HepG2 (cell line): ENCODE results near the gene AIDA. TPM values are rescaled to one million over a fixed set of nuclear protein-coding genes. Genes with fewer than 3 reads are reported as not detected.

Experiments used
- ATAC-seq: fragments of 200-7000 bp; cut with Tn5 transposase; 3 replicates; pipeline ENCODE4 v1.9.1; 2020; ENCODE audit warnings: mild to moderate bottlenecking, moderate library complexity
- BruUV-seq: library from RNA; stranded (reverse); fragments of 400-500 nt; replicated peaks from 2 replicates; lab custom pipeline; 2021; lab: Mats Ljungman, UMichigan
- CTCF ChIA-PET: fragments of 300-600 bp; formaldehyde crosslinking; extraction: SDS; loops from one replicate; lab custom pipeline; 2021; ENCODE audit warnings: low total read pairs, inconsistent platforms, low intra/inter-chr PET ratio; lab: Yijun Ruan, JAX
- POLR2A ChIA-PET: fragments of 350-600 bp; sonication (Branson Sonifier 250); formaldehyde crosslinking; loops from one replicate; lab custom pipeline; 2020; ENCODE audit warnings: antibody characterized with exemption, inconsistent platforms; lab: Yijun Ruan, JAX
- DNase-seq: peaks from one replicate; pipeline ENCODE4 v3.0.0-alpha.2; 2015; ENCODE audit warnings: low spot score
- FAIRE-seq: peaks from 3 replicates; lab custom pipeline; 2011; peaks lifted over from hg19 to GRCh38; lab: Jason Lieb, UNC
- H2AFZ ChIP-seq: one replicate; pipeline ENCODE4 v1.6.1; 2011; ENCODE audit warnings: low read length, inconsistent platforms
- H3K27ac ChIP-seq: fragments of 300-600 bp; 3 replicates; pipeline ENCODE4 v1.8.0; 2011; ENCODE audit warnings: mixed run types, mild to moderate bottlenecking, mixed read lengths, low read length, inconsistent platforms; ENCODE audit not compliant: insufficient read depth; ENCODE audit errors: extremely low read length
- H3K27me3 ChIP-seq, 2 experiments: fragments of 200-600 bp in 1 of 2; 2 replicates in 1 of 2; 3 replicates in 1 of 2; pipeline versions ENCODE4 v1.6.0 to v1.8.0; 2011; ENCODE audit warnings: low read length in 2 of 2, mild to moderate bottlenecking in 2 of 2, moderate library complexity in 2 of 2, inconsistent platforms in 1 of 2; ENCODE audit not compliant: insufficient read depth in 2 of 2, control insufficient read depth in 1 of 2
- H3K36me3 ChIP-seq, 2 experiments: fragments of 200-600 bp in 1 of 2; replicated peaks in 1 of 2; 2 replicates in 1 of 2; 3 replicates in 1 of 2; pipeline versions ENCODE4 v1.5.1 to v1.8.0; 2011; ENCODE audit warnings: low read length in 2 of 2, inconsistent platforms in 1 of 2; ENCODE audit not compliant: insufficient read depth in 2 of 2, control insufficient read depth in 1 of 2
- H3K4me1 ChIP-seq: 2 replicates; pipeline ENCODE4 v1.5.1; 2012; ENCODE audit warnings: low read length, inconsistent platforms; ENCODE audit not compliant: insufficient read depth
- H3K4me2 ChIP-seq: 2 replicates; pipeline ENCODE4 v1.6.0; 2011; ENCODE audit warnings: low read depth, low read length, inconsistent platforms
- H3K4me3 ChIP-seq, 3 experiments: fragments of 200-600 bp in 1 of 3; sonication (generic), shearing (Covaris generic) in 1 of 3; replicated peaks in 1 of 3; 2 replicates each; pipeline ENCODE4 v1.5.1; 2011 to 2016; ENCODE audit warnings: low read length in 3 of 3, inconsistent platforms in 2 of 3, low read depth in 2 of 3, mild to moderate bottlenecking in 2 of 3, control low read depth in 1 of 3, mixed read lengths in 1 of 3; ENCODE audit not compliant: insufficient read depth in 1 of 3
- H3K79me2 ChIP-seq: one replicate; pipeline ENCODE4 v1.6.1; 2011; ENCODE audit warnings: low read length, inconsistent platforms; ENCODE audit not compliant: insufficient read depth
- H3K9ac ChIP-seq: 2 replicates; pipeline ENCODE4 v1.6.0; 2011; ENCODE audit warnings: mild to moderate bottlenecking, low read depth, low read length, inconsistent platforms; ENCODE audit not compliant: insufficient read depth
- H3K9me3 ChIP-seq: 2 replicates; pipeline ENCODE4 v1.5.1; 2012; ENCODE audit warnings: mild to moderate bottlenecking, low read length
- H4K20me1 ChIP-seq: 2 replicates; pipeline ENCODE4 v1.6.0; 2011; ENCODE audit warnings: inconsistent platforms, mild to moderate bottlenecking, low read length, moderate library complexity; ENCODE audit not compliant: insufficient read depth
- AHR ChIP-seq: IDR thresholded peaks from 2 replicates; pipeline ENCODE4 v1.6.1; 2018; ENCODE audit warnings: missing genetic modification reagents, missing compliant biosample characterization
- ARID3A ChIP-seq: IDR thresholded peaks from 2 replicates; pipeline ENCODE4 v1.6.1; 2012; ENCODE audit warnings: low read depth, low read length, improper control_type of control experiment
- HIC2 ChIP-seq: sonication (generic); formaldehyde crosslinking; IDR thresholded peaks from 2 replicates; pipeline ENCODE4 v1.9.0; 2022; ENCODE audit warnings: low read depth, missing genetic modification reagents
- MYC ChIP-seq: sonication (generic); formaldehyde crosslinking; IDR thresholded peaks from 2 replicates; pipeline ENCODE4 v1.9.0; 2021; ENCODE audit warnings: missing genetic modification reagents, borderline replicate concordance
- NCOR1 ChIP-seq: fragments of 200-600 bp; sonication (generic); IDR thresholded peaks from 2 replicates; pipeline ENCODE4 v1.7.0; 2017; ENCODE audit warnings: antibody characterized with exemption, low read length, borderline replicate concordance
- PHF20 ChIP-seq: sonication (generic); formaldehyde crosslinking; IDR thresholded peaks from 2 replicates; pipeline ENCODE4 v1.5.0; 2020; ENCODE audit warnings: mild to moderate bottlenecking, missing genetic modification reagents
- RAD21 ChIP-seq: fragments of 450-650 bp; formaldehyde crosslinking; IDR thresholded peaks from 2 replicates; pipeline ENCODE4 v1.5.0; 2020; ENCODE audit warnings: mild to moderate bottlenecking
- RORA ChIP-seq: sonication (generic); formaldehyde crosslinking; IDR thresholded peaks from 2 replicates; pipeline ENCODE4 v1.5.0; 2020; ENCODE audit warnings: mild to moderate bottlenecking, missing genetic modification reagents, moderate library complexity
- SETDB1 ChIP-seq: sonication (generic); formaldehyde crosslinking; IDR thresholded peaks from 2 replicates; pipeline ENCODE4 v1.5.1; 2020; ENCODE audit warnings: missing genetic modification reagents, mild to moderate bottlenecking, borderline replicate concordance
- SNAPC2 ChIP-seq: sonication (generic); formaldehyde crosslinking; IDR thresholded peaks from 2 replicates; pipeline ENCODE4 v1.8.1; 2022; ENCODE audit warnings: mild to moderate bottlenecking, missing genetic modification reagents
- TEAD3 ChIP-seq: optimal IDR thresholded peaks from 2 replicates; pipeline ENCODE3; 2016; ENCODE audit warnings: borderline replicate concordance
- TMF1 ChIP-seq: sonication (generic); formaldehyde crosslinking; IDR thresholded peaks from 2 replicates; pipeline ENCODE4 v1.8.1; 2022; ENCODE audit warnings: low read depth, missing genetic modification reagents
- ZFP41 ChIP-seq: sonication (generic); formaldehyde crosslinking; IDR thresholded peaks from 2 replicates; pipeline ENCODE4 v1.4.0; 2020; ENCODE audit warnings: mild to moderate bottlenecking, missing genetic modification reagents, borderline replicate concordance
- ZNF350 ChIP-seq: sonication (generic); formaldehyde crosslinking; IDR thresholded peaks from 2 replicates; pipeline ENCODE4 v1.4.0; 2020; ENCODE audit warnings: mild to moderate bottlenecking, low read depth, missing genetic modification reagents, borderline replicate concordance
- ZNF562 ChIP-seq: sonication (generic); formaldehyde crosslinking; IDR thresholded peaks from 2 replicates; pipeline ENCODE4 v1.8.0; 2022; ENCODE audit warnings: missing genetic modification reagents, borderline replicate concordance
- WGBS: methylation state at CpG from one replicate; pipeline ENCODE4 v1.1.6; 2017; ENCODE audit warnings: low lambda C conversion rate; 5-methylcytosine and 5-hydroxymethylcytosine counted together
- in situ Hi-C: cut with HindIII; loops from 2 replicates; pipeline ENCODE4 v1.10.0; 2017; ENCODE audit warnings: low pct_unique_long_range_greater_than_20kb; ENCODE audit not compliant: extremely low pct_ligation_motif_present
- intact Hi-C: fragments of 100-400 bp; cut with micrococcal nuclease; formaldehyde crosslinking; loops from one replicate; pipeline ENCODE4 v1.10.0; 2022; ENCODE audit not compliant: unreplicated experiment
- polyA plus RNA-seq, 8 experiments: library from polyadenylated mRNA; depleted of rRNA in 3 of 8; stranded (reverse) in 7 of 8; unstranded in 1 of 8; fragments of >200 nt; fragmentation: Illumina TruSeq in 4 of 8; extraction: Trizol in 4 of 8; gene quantifications; 2 replicates each; pipeline versions ENCODE4 v1.2.1 to v1.2.3, GENCODE V29; 2011 to 2016; ENCODE audit warnings: low read depth in 4 of 8, missing spikeins in 1 of 8, mixed read lengths in 1 of 8; ENCODE audit not compliant: insufficient read depth in 1 of 8
- total RNA-seq, 5 experiments: library from RNA; depleted of rRNA; stranded (reverse); fragments of >200 nt; fragmentation: Illumina TruSeq; extraction: Trizol; gene quantifications; 2 replicates each; pipeline ENCODE4 v1.2.3, GENCODE V29; 2016; ENCODE audit warnings: low read depth in 1 of 5
- TF ChIP-seq, protein P1 (sequence below): sonication (generic); formaldehyde crosslinking; IDR thresholded peaks from 2 replicates; pipeline ENCODE4 v1.4.0; 2020; ENCODE audit warnings: missing genetic modification reagents

Gene AIDA
- total and polyA plus RNA-seq, 2 of the 13 experiments (the other 11 are each of a cell fraction or from before 2014, with no cell fraction given), result 17.5 to 35.4 TPM

DNA sequence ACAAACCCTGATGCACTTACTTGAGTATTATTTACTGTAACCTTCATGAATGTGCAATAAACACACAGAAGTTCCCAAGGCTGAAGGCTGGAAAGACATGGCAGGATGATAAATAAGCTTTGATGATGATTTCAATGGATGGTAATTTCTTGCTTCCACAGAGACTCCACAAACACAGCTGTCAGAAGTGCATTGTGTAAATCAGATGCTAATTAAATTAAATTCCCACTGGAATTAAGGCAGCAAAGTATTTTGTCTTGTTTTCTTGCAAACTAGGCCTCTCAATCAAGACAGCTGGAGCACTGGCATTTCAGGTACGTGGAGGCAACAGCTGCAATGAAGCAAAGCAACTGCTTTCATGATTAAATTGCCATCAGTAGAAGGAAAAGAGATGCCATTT, 48.8 kb upstream of the AIDA start:
- Histone ChIP-seq H3K27ac (no peak overlapping the region), H3K36me3 (no peaks in the 10 kb centered on the region), H3K79me2 (no peaks in the 10 kb centered on the region), H3K4me3 (no peak overlapping the region), H3K4me2 (no peak overlapping the region), H4K20me1 (no peaks in the 10 kb centered on the region), H3K9me3 (no peaks in the 10 kb centered on the region), H2AFZ (no peak overlapping the region)
- in situ Hi-C loops (no loop called here), intact Hi-C loops (no loop called here)
- FAIRE-seq (no peak), ATAC-seq (no peak), DNase-seq (no peak)
- 0% methylated on average over 1 of the region's 1 CpG for WGBS
- ChIA-PET CTCF (no interaction called here), POLR2A (no interaction called here)
- BruUV-seq, result no TSS peak
- no peak for TF ChIP-seq TEAD3 (CRISPR knock-in tag)
- TF ChIP-seq RORA, result no peak
- no peak for TF ChIP-seq TMF1 (CRISPR knock-in tag)
- TF ChIP-seq ZNF562 (CRISPR knock-in tag), result no peak
- TF ChIP-seq, protein P1, sequence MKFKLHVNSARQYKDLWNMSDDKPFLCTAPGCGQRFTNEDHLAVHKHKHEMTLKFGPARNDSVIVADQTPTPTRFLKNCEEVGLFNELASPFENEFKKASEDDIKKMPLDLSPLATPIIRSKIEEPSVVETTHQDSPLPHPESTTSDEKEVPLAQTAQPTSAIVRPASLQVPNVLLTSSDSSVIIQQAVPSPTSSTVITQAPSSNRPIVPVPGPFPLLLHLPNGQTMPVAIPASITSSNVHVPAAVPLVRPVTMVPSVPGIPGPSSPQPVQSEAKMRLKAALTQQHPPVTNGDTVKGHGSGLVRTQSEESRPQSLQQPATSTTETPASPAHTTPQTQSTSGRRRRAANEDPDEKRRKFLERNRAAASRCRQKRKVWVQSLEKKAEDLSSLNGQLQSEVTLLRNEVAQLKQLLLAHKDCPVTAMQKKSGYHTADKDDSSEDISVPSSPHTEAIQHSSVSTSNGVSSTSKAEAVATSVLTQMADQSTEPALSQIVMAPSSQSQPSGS (CRISPR knock-in tag), result no peak
- no peak for TF ChIP-seq MYC (CRISPR knock-in tag)
- no peak for TF ChIP-seq HIC2 (CRISPR knock-in tag)
- TF ChIP-seq RAD21, result no peak
- no peak for TF ChIP-seq SETDB1 (CRISPR knock-in tag)
- no peak for TF ChIP-seq AHR (CRISPR knock-in tag)
- no peak for TF ChIP-seq ARID3A
- TF ChIP-seq NCOR1, result no peak
- no peak for TF ChIP-seq ZFP41 (CRISPR knock-in tag)
- TF ChIP-seq ZNF350 (CRISPR knock-in tag), result no peak
- no peak for TF ChIP-seq SNAPC2 (CRISPR knock-in tag)
- no peak for TF ChIP-seq PHF20 (CRISPR knock-in tag)
- TF ChIP-seq, all 625 proteins: peak for 0
- H3K9ac ChIP-seq, result no peak overlapping the region
- no peaks in the 10 kb centered on the region for H3K27me3 ChIP-seq
- H3K4me1 ChIP-seq, result no peaks in the 10 kb centered on the region
